ENCODE results near the gene SLC2A5.

Gene SLC2A5

DNA sequence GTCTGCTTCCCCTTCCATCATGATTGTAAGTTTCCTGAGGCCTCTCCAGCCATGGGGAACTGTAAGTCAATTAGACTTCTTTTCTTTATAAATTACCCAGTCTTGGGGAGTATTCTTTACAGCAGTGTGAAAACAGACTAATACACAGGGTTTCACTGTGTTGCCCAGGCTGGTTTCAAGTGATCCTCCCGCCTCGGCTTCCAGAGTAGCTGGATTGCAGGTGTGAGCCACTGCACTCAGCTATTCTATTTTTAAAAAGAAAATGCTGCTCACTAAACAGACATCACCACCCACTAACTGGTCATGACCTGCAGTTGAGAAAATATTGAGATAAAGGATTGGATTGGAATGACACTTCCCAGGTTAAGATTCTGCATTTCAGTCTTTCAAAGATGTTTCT lies 22.4 kb downstream of the SLC2A5 start:
- TF ChIP-seq, protein P1, sequence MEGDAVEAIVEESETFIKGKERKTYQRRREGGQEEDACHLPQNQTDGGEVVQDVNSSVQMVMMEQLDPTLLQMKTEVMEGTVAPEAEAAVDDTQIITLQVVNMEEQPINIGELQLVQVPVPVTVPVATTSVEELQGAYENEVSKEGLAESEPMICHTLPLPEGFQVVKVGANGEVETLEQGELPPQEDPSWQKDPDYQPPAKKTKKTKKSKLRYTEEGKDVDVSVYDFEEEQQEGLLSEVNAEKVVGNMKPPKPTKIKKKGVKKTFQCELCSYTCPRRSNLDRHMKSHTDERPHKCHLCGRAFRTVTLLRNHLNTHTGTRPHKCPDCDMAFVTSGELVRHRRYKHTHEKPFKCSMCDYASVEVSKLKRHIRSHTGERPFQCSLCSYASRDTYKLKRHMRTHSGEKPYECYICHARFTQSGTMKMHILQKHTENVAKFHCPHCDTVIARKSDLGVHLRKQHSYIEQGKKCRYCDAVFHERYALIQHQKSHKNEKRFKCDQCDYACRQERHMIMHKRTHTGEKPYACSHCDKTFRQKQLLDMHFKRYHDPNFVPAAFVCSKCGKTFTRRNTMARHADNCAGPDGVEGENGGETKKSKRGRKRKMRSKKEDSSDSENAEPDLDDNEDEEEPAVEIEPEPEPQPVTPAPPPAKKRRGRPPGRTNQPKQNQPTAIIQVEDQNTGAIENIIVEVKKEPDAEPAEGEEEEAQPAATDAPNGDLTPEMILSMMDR (IDR thresholded peaks at IDR 0.05; ENCODE audit: borderline replicate concordance, control extremely low read depth, extremely low read depth, insufficient read depth, missing control alignments), result no peak
- no peak for DNase-seq (ENCODE audit: low spot score)
- in situ Hi-C loops (cut with MboI; ENCODE audit: low sequenced_read_pairs, unreplicated experiment), result no loop called here

DNA sequence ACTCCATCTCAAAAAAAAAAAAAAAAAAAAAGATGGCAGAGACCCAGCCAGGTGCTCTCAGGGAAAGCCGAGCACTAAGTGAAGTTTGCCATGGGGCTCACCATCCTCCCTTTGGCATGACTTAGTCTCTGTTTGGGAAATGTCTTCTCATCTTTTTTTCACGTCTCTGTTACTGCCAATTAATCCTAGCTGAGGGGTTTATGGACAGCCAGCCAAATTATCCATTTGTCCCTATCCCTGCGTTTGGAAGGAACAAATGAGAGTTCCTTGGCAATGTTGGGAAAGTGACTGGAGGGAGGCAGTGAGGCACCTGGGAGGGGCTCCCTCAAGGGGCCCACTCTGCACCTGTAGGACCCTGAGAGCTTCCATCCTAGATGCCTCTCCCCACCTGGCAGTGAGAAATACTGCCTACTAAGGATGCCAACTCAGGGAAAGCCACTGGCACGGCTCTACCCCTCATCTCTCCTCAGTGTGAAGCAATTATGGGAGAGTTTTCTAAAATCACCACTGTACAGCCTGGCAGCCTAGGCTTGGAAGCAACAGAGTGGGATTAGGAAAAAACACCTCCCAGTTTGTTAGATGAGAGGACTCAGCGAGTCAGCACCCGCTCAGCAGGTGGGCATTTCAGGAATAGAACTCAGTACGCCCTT lies 23.4 kb downstream of the SLC2A5 start:
- DNase-seq (ENCODE audit: low spot score), result no peak

DNA sequence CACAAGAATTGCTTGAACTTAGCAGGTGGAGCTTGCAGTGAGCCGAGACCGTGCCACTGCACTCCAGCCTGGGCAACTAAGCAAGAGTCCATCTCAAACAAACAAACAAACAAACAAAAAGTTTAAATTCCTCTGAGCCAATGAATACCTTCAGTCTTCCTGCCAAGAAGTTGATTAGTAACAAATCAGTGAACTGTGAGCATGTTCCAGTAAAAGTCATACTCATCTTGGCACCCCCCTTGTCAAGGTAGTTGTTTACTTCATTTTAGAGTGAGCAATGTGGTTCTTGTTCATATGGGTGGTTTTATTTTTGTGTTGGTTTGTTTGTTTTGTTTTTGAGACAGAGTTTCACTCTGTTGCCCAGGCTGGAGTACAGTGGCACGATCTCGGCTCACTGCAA lies 25.2 kb downstream of the SLC2A5 start:
- in situ Hi-C loops (cut with MboI; ENCODE audit: low sequenced_read_pairs, unreplicated experiment), result no loop called here
- TF ChIP-seq, protein P1 (IDR thresholded peaks at IDR 0.05; ENCODE audit: borderline replicate concordance, control extremely low read depth, extremely low read depth, insufficient read depth, missing control alignments), result no peak
- no peak for DNase-seq (ENCODE audit: low spot score)

More for the DNA sequence above, 23.4 kb downstream of the SLC2A5 start:
- in situ Hi-C loops (cut with MboI; ENCODE audit: low sequenced_read_pairs, unreplicated experiment), result no loop called here
- TF ChIP-seq, protein P1 (IDR thresholded peaks at IDR 0.05; ENCODE audit: borderline replicate concordance, control extremely low read depth, extremely low read depth, insufficient read depth, missing control alignments), result no peak

DNA sequence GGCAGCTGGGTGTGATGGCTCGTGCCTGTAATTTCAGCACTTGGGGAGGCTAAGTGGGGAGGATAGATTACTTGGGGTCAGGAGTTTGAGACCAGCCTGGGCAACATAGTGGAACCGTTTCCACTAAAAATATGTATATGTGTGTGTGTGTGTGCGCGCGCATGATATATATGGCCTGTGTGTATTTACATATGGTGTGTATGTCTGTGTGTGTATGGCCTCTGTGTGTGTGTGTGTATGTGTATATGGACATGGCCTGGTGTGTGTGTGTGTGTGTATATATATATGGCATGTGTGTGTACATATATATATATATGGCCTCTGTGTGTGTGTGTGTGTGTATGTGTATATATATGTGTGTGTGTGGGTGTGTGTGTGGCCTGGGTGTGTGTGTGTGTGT lies 27.2 kb downstream of the SLC2A5 start:
- TF ChIP-seq, protein P1 (IDR thresholded peaks at IDR 0.05; ENCODE audit: borderline replicate concordance, control extremely low read depth, extremely low read depth, insufficient read depth, missing control alignments), result no peak
- in situ Hi-C loops (cut with MboI; ENCODE audit: low sequenced_read_pairs, unreplicated experiment), result no loop called here
- DNase-seq (ENCODE audit: low spot score), result no peak

DNA sequence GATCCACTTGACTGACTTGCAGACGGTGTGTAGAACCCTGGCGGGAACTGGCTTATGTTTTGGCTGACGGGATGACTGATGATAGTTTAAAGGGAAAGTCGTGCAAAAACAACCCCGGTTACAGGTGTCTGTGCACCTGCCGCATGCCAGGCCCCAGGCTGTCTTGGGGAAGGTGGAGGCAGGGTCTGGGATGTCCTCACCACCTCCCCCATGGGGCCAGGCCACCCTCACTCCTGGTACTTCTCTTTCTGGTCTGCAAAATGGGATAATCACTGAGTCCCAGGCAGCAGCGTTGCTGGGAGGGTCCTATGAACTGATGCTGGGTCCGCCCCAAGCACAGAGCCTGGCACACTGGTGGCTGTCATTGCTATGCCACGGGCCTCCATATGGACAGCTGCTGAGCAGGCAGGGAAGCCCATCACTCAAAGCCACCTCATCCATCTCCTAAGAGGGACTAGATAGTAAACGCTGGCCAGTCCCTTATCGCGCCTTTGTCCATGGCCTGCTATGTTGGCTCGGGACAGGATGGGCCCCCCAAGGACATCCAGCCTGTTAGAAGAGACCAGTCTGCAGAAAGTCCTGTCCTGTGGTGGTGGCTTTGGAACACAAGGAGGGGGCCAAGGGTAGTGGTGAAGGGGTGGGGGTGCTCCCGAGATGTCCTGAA lies 28.2 kb downstream of the SLC2A5 start:
- in situ Hi-C loops (cut with MboI; ENCODE audit: low sequenced_read_pairs, unreplicated experiment), result no loop called here
- TF ChIP-seq, protein P1 (IDR thresholded peaks at IDR 0.05; ENCODE audit: borderline replicate concordance, control extremely low read depth, extremely low read depth, insufficient read depth, missing control alignments), result no peak
- DNase-seq (ENCODE audit: low spot score), result no peak

DNA sequence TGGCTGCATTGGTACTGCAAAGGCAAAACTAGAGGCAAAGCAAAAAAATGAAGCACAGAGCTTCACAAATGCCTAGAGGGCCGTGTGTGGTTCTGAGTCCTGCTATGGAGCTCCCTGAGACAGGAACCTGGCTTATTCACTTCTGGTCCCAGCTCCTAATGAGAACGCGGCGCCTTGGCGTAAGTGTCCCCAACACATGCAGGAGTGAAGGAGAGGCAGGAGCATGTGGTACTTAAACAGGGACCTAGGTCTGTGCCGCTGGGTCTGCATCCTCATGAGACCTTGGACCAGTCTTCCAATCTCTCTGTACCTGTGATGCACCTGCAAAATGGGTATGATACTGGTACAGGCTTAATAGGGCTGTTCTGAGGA lies 28.8 kb downstream of the SLC2A5 start:
- TF ChIP-seq, protein P1 (IDR thresholded peaks at IDR 0.05; ENCODE audit: borderline replicate concordance, control extremely low read depth, extremely low read depth, insufficient read depth, missing control alignments), result no peak
- in situ Hi-C loops (cut with MboI; ENCODE audit: low sequenced_read_pairs, unreplicated experiment), result no loop called here
- DNase-seq (ENCODE audit: low spot score), result no peak
